K562 (cell line): ENCODE measurements around the gene PCBD1. TPM values are rescaled to one million over a fixed set of nuclear protein-coding genes. Genes with fewer than 3 reads are reported as not detected.

Experiments used
- BRCA1 ChIP-seq, 2 experiments: fragments of 450-650 bp in 1 of 2; sonication (generic) in 1 of 2; formaldehyde crosslinking in 1 of 2; IDR thresholded peaks; 2 replicates each; pipeline versions ENCODE4 v1.5.0 to v1.6.1; 2017 to 2020; ENCODE audit warnings: mild to moderate bottlenecking in 1 of 2, missing genetic modification reagents in 1 of 2
- CEBPB ChIP-seq: fragments of 450-650 bp; IDR thresholded peaks from 2 replicates; pipeline ENCODE4 v1.6.1; 2016; ENCODE audit warnings: missing genetic modification characterization, missing compliant biosample characterization
- EHMT2 ChIP-seq: fragments of 450-650 bp; IDR thresholded peaks from 2 replicates; pipeline ENCODE4 v1.6.1; 2018; ENCODE audit warnings: antibody characterized with exemption
- ELF1 ChIP-seq: fragments of 200-800 bp; sonication (Bioruptor generic); IDR thresholded peaks from 2 replicates; pipeline ENCODE4 v1.6.1; 2016; ENCODE audit warnings: missing genetic modification characterization, missing compliant biosample characterization
- GTF2E2 ChIP-seq: fragments of 200-800 bp; sonication (Bioruptor generic); IDR thresholded peaks from 2 replicates; pipeline ENCODE4 v1.6.1; 2016; ENCODE audit warnings: missing genetic modification characterization, missing compliant biosample characterization
- HINFP ChIP-seq: fragments of 450-650 bp; conservative IDR thresholded peaks from 2 replicates; pipeline ENCODE4 v1.6.1; 2016; ENCODE audit warnings: missing genetic modification characterization, low read depth, mild to moderate bottlenecking, control low read depth, missing compliant biosample characterization
- KDM4B ChIP-seq, 2 experiments: fragments of 450-650 bp in 1 of 2; sonication (generic) in 1 of 2; IDR thresholded peaks; 2 replicates each; pipeline ENCODE4 v1.6.1; 2016 to 2017; ENCODE audit warnings: borderline replicate concordance in 2 of 2, antibody characterized with exemption in 1 of 2, low read depth in 1 of 2, mild to moderate bottlenecking in 1 of 2
- LARP7 ChIP-seq: fragments of 450-650 bp; IDR thresholded peaks from 2 replicates; pipeline ENCODE4 v1.6.1; 2016
- MECOM ChIP-seq: fragments of 250-450 bp; sonication (Bioruptor Pico); IDR thresholded peaks from 2 replicates; pipeline ENCODE4 v1.8.0; 2022; ENCODE audit warnings: inconsistent platforms
- NBN ChIP-seq: fragments of 450-650 bp; IDR thresholded peaks from 2 replicates; pipeline ENCODE4 v1.6.1; 2016; ENCODE audit warnings: low read depth, mild to moderate bottlenecking
- PPARD ChIP-seq: fragments of 250-450 bp; sonication (Bioruptor Pico); IDR thresholded peaks from 2 replicates; pipeline ENCODE4 v1.8.0; 2022; ENCODE audit warnings: inconsistent platforms, mild to moderate bottlenecking, moderate library complexity
- PTRF ChIP-seq: fragments of 450-650 bp; IDR thresholded peaks from 2 replicates; pipeline ENCODE4 v1.6.1; 2016; ENCODE audit warnings: mild to moderate bottlenecking, missing genetic modification characterization, missing compliant biosample characterization
- RAD21 ChIP-seq, 2 experiments: fragments of 250-450 bp in 1 of 2; fragments of 450-650 bp in 1 of 2; sonication (Bioruptor Pico) in 1 of 2; formaldehyde crosslinking in 1 of 2; IDR thresholded peaks in 1 of 2; conservative IDR thresholded peaks in 1 of 2; 2 replicates each; pipeline versions ENCODE4 v1.4.0 to v1.8.0; 2020 to 2022; ENCODE audit warnings: mild to moderate bottlenecking in 2 of 2, moderate library complexity in 1 of 2
- STAT5A ChIP-seq: IDR thresholded peaks from 2 replicates; pipeline ENCODE4 v1.6.1; 2012; ENCODE audit warnings: low read length, inconsistent platforms, borderline replicate concordance
- TFAP4 ChIP-seq: sonication (generic); formaldehyde crosslinking; IDR thresholded peaks from 2 replicates; pipeline ENCODE4 v1.8.0; 2022; ENCODE audit warnings: missing genetic modification reagents, mild to moderate bottlenecking, moderate library complexity, borderline replicate concordance
- ZBTB43 ChIP-seq: sonication (generic); formaldehyde crosslinking; IDR thresholded peaks from 2 replicates; pipeline ENCODE4 v1.8.0; 2023; ENCODE audit warnings: mild to moderate bottlenecking, missing genetic modification reagents
- ZBTB7A ChIP-seq: IDR thresholded peaks from 2 replicates; pipeline ENCODE4 v1.6.1; 2011; ENCODE audit warnings: low read depth, mild to moderate bottlenecking, low read length, moderate library complexity, borderline replicate concordance; ENCODE audit not compliant: control insufficient read depth
- ZBTB9 ChIP-seq: fragments of 450-650 bp; formaldehyde crosslinking; IDR thresholded peaks from 2 replicates; pipeline ENCODE4 v1.4.0; 2020; ENCODE audit warnings: mild to moderate bottlenecking, moderate library complexity
- ZNF146 ChIP-seq: IDR thresholded peaks from one replicate; pipeline ENCODE4 v1.6.1; 2018; ENCODE audit warnings: missing compliant biosample characterization; ENCODE audit not compliant: unreplicated experiment
- ZNF395 ChIP-seq: fragments of 200-800 bp; sonication (Bioruptor generic); IDR thresholded peaks from 2 replicates; pipeline ENCODE4 v1.6.1; 2017; ENCODE audit warnings: missing genetic modification characterization, missing compliant biosample characterization
- ZNF551 ChIP-seq: fragments of 250-450 bp; sonication (Bioruptor Pico); IDR thresholded peaks from 2 replicates; pipeline ENCODE4 v1.5.0; 2021; ENCODE audit warnings: mild to moderate bottlenecking, moderate library complexity
- polyA plus RNA-seq, 8 experiments: library from polyadenylated mRNA; depleted of rRNA in 4 of 8; stranded (reverse) in 5 of 8; unstranded in 3 of 8; fragments of >200 nt; fragmentation: Nextera tagmentation in 2 of 8; fragmentation: Illumina TruSeq in 1 of 8; extraction: Ambion mirVana in 2 of 8; extraction: Trizol in 1 of 8; gene quantifications; 2 replicates each; pipeline versions ENCODE4 v1.2.1 to v1.2.3, GENCODE V29; 2011 to 2014; ENCODE audit warnings: inconsistent platforms in 1 of 8, missing spikeins in 1 of 8
- total RNA-seq, 7 experiments: library from RNA; depleted of rRNA in 6 of 7; stranded (reverse); fragments of >200 nt in 6 of 7; fragmentation: Illumina TruSeq in 2 of 7; extraction: Trizol in 2 of 7; gene quantifications; 2 replicates each; pipeline versions ENCODE4 v1.2.1 to v1.2.3, GENCODE V29; 2011 to 2021; ENCODE audit warnings: low replicate concordance in 1 of 7

Gene PCBD1
- total and polyA plus RNA-seq, 9 of the 15 experiments (the other 6 are each of a cell fraction or from before 2014, with no cell fraction given), result 14.6 to 109 (median 57.0) TPM

GRCh38 chr10:70925377-70926225 is 37.2 kb upstream of the PCBD1 start (continued):
- TF ChIP-seq ELF1 (no peak), EHMT2 (no peak), ZBTB9 (CRISPR knock-in tag) (peak; percentile 21; the same call in 1 of the 2 replicates), RAD21 (CRISPR knock-in tag; conservative IDR thresholded peaks at IDR 0.05 in 1 of 2, IDR thresholded peaks at IDR 0.05 in 1 of 2) (peak; percentile 89 to 94), KDM4B (IDR thresholded peaks at IDR 0.05; ENCODE audit: borderline replicate concordance in 2 of 2, low read depth in 1 of 2) (no peak; a peak in 1 of 4 replicates), HINFP (no peak), NBN (no peak), ZBTB43 (no peak), ZNF146 (CRISPR knock-in tag) (no peak), PPARD (CRISPR knock-in tag) (no peak), TFAP4 (CRISPR knock-in tag) (peak; percentile 43; the same call in 1 of the 2 replicates), ZNF395 (CRISPR knock-in tag) (no peak), GTF2E2 (tag) (no peak), PTRF (no peak), MECOM (CRISPR knock-in tag) (no peak), STAT5A (no peak), CEBPB (no peak), BRCA1 (IDR thresholded peaks at IDR 0.05) (no peak), BRCA1 (CRISPR knock-in tag; IDR thresholded peaks at IDR 0.05) (no peak), ZNF551 (no peak), ZBTB7A (peak; percentile 43; the same call in 1 of the 2 replicates), LARP7 (no peak)
